Endothelial cell of umbilical vein (primary cell): ENCODE data around the gene MRGPRE. TPM values are rescaled to one million over a fixed set of nuclear protein-coding genes. Genes with fewer than 3 reads are reported as not detected.

ENCODE experiments used
- BruUV-seq: library from RNA; stranded (reverse); fragments of 400-500 nt; replicated peaks from 2 replicates; lab custom pipeline; 2021; lab: Mats Ljungman, UMichigan
- CTCF ChIA-PET: fragments of 300-600, 350-600 bp; sonication (Branson Sonifier 250); formaldehyde crosslinking; loops from one replicate; lab custom pipeline; 2021; ENCODE audit warnings: antibody characterized with exemption, inconsistent platforms; lab: Charles Lee
- POLR2A ChIA-PET: fragments of 300-600, 350-600 bp; sonication (Branson Sonifier 250); formaldehyde crosslinking; loops from one replicate; lab custom pipeline; 2021; ENCODE audit warnings: antibody characterized with exemption, inconsistent platforms; lab: Charles Lee
- DNase-seq: peaks from one replicate; pipeline ENCODE4 v3.0.0-alpha.2; 2011; ENCODE audit warnings: low read depth, low spot score
- FAIRE-seq: peaks from 2 replicates; lab custom pipeline; 2011; peaks lifted over from hg19 to GRCh38; lab: Jason Lieb, UNC
- H2AFZ ChIP-seq: 2 replicates; pipeline ENCODE4 v1.6.0; 2012; ENCODE audit warnings: low read depth, low read length, control low read depth, inconsistent platforms
- H3K27ac ChIP-seq: 2 replicates; pipeline ENCODE4 v1.5.1; 2011; ENCODE audit warnings: low read depth, mild to moderate bottlenecking, control low read depth, low read length, moderate library complexity; ENCODE audit not compliant: insufficient read depth
- H3K27me3 ChIP-seq, 2 experiments: 2 replicates each; pipeline versions ENCODE4 v1.6.0 to v1.6.1; 2011; ENCODE audit warnings: low read length in 2 of 2, mixed read lengths in 1 of 2; ENCODE audit not compliant: control insufficient read depth in 2 of 2, insufficient read depth in 2 of 2
- H3K36me3 ChIP-seq, 2 experiments: 2 replicates in 1 of 2; 3 replicates in 1 of 2; pipeline ENCODE4 v1.5.1; 2011; ENCODE audit warnings: low read length in 2 of 2, mild to moderate bottlenecking in 1 of 2, moderate library complexity in 1 of 2; ENCODE audit not compliant: control insufficient read depth in 2 of 2, insufficient read depth in 2 of 2; ENCODE audit errors: extremely low read depth in 1 of 2
- H3K4me1 ChIP-seq: 3 replicates; pipeline ENCODE4 v1.5.1; 2011; ENCODE audit warnings: mild to moderate bottlenecking, low read length; ENCODE audit not compliant: control insufficient read depth, insufficient read depth; ENCODE audit errors: extremely low read depth
- H3K4me2 ChIP-seq: 2 replicates; pipeline ENCODE4 v1.6.1; 2011; ENCODE audit warnings: low read length, control low read depth, mixed read lengths; ENCODE audit not compliant: insufficient read depth
- H3K4me3 ChIP-seq, 3 experiments: fragments of 200-600 bp in 1 of 3; sonication (generic), shearing (Covaris generic) in 1 of 3; replicated peaks in 1 of 3; 2 replicates each; pipeline ENCODE4 v1.5.1; 2011 to 2016; ENCODE audit warnings: control low read depth in 3 of 3, low read length in 3 of 3, mild to moderate bottlenecking in 2 of 3, inconsistent platforms in 1 of 3, low read depth in 1 of 3, moderate library complexity in 1 of 3; ENCODE audit not compliant: insufficient read depth in 1 of 3
- H3K79me2 ChIP-seq: 2 replicates; pipeline ENCODE4 v1.6.0; 2012; ENCODE audit warnings: low read length, inconsistent platforms; ENCODE audit not compliant: control insufficient read depth, insufficient read depth
- H3K9ac ChIP-seq: replicated peaks from 2 replicates; pipeline ENCODE3; 2011; ENCODE audit warnings: low read length, control low read depth; ENCODE audit not compliant: insufficient read depth; ENCODE audit errors: extremely low read depth
- H3K9me1 ChIP-seq: replicated peaks from 3 replicates; pipeline ENCODE4 v1.6.0; 2011; ENCODE audit warnings: mild to moderate bottlenecking, low read length; ENCODE audit not compliant: control insufficient read depth, insufficient read depth; ENCODE audit errors: extremely low read depth
- H3K9me3 ChIP-seq: replicated peaks from 2 replicates; pipeline ENCODE4 v1.5.1; 2012; ENCODE audit warnings: low read length, inconsistent platforms; ENCODE audit not compliant: control insufficient read depth, insufficient read depth
- H4K20me1 ChIP-seq: replicated peaks from 2 replicates; pipeline ENCODE3; 2011; ENCODE audit warnings: mild to moderate bottlenecking, low read length; ENCODE audit not compliant: control insufficient read depth, insufficient read depth; ENCODE audit errors: extremely low read depth
- EZH2 ChIP-seq: IDR thresholded peaks from 2 replicates; pipeline ENCODE4 v1.6.1; 2012; ENCODE audit warnings: borderline replicate concordance, low read depth, mild to moderate bottlenecking, moderate library complexity, low read length, inconsistent platforms; ENCODE audit not compliant: severe bottlenecking
- FOS ChIP-seq: IDR thresholded peaks from 2 replicates; pipeline ENCODE4 v1.6.1; 2011; ENCODE audit warnings: mild to moderate bottlenecking, low read length, moderate library complexity, borderline replicate concordance; ENCODE audit not compliant: insufficient read depth
- GATA2 ChIP-seq: IDR thresholded peaks from 2 replicates; pipeline ENCODE4 v1.7.0; 2011; ENCODE audit warnings: low read depth, mild to moderate bottlenecking, moderate library complexity, mixed read lengths, low read length; ENCODE audit not compliant: insufficient read length, insufficient read depth
- JUN ChIP-seq: IDR thresholded peaks from 2 replicates; pipeline ENCODE4 v1.6.1; 2011; ENCODE audit warnings: borderline replicate concordance, low read depth; ENCODE audit not compliant: insufficient read length, insufficient read depth
- MYC ChIP-seq: IDR thresholded peaks from one replicate; pipeline ENCODE4 v1.6.1; 2011; ENCODE audit warnings: mild to moderate bottlenecking, low read depth, low read length
- POLR2A ChIP-seq: IDR thresholded peaks from 2 replicates; pipeline ENCODE4 v1.6.1; 2012; ENCODE audit warnings: low read depth, mild to moderate bottlenecking, control low read depth, low read length
- POLR2AphosphoS5 ChIP-seq: IDR thresholded peaks from 2 replicates; pipeline ENCODE4 v1.6.1; 2012; ENCODE audit warnings: low read depth, mild to moderate bottlenecking, control low read depth, low read length, moderate library complexity; ENCODE audit not compliant: insufficient read depth
- dilution Hi-C: fragments of 300-500 bp; cut with MboI; formaldehyde crosslinking; loops from one replicate; pipeline ENCODE4 v1.15.0; 2019; ENCODE audit warnings: low sequenced_read_pairs; ENCODE audit not compliant: extremely low pct_ligation_motif_present
- intact Hi-C: fragments of 100-400 bp; cut with micrococcal nuclease; formaldehyde crosslinking; loops from one replicate; pipeline ENCODE4 v1.10.0; 2022
- polyA plus RNA-seq, 4 experiments: library from polyadenylated mRNA; depleted of rRNA in 3 of 4; stranded (reverse) in 3 of 4; unstranded in 1 of 4; fragments of >200 nt; gene quantifications; 2 replicates each; pipeline versions ENCODE4 v1.2.1 to v1.2.3, GENCODE V29; 2011 to 2012; ENCODE audit warnings: missing spikeins in 1 of 4
- total RNA-seq: library from RNA; stranded (reverse); gene quantifications from 2 replicates; pipeline ENCODE4 v1.2.3, GENCODE V29; 2021
- TF ChIP-seq, protein P1 (sequence below): IDR thresholded peaks from 2 replicates; pipeline ENCODE4 v1.6.1; 2011; ENCODE audit not compliant: insufficient read depth, insufficient read length
- TF ChIP-seq, protein P2 (sequence below), 2 donors: IDR thresholded peaks; 1 replicate in 1 of 2; 2 replicates in 1 of 2; pipeline ENCODE4 v1.5.1; 2011; ENCODE audit warnings: low read length in 2 of 2, mild to moderate bottlenecking in 2 of 2, moderate library complexity in 2 of 2, control low read depth in 1 of 2, inconsistent platforms in 1 of 2, low read depth in 1 of 2; ENCODE audit not compliant: insufficient read depth in 1 of 2; ENCODE audit errors: extremely low read depth in 1 of 2

Gene MRGPRE
- total and polyA plus RNA-seq, 2 donors (not counting 3 experiments of a cell fraction or from before 2014, with no cell fraction given): not detected

DNA sequence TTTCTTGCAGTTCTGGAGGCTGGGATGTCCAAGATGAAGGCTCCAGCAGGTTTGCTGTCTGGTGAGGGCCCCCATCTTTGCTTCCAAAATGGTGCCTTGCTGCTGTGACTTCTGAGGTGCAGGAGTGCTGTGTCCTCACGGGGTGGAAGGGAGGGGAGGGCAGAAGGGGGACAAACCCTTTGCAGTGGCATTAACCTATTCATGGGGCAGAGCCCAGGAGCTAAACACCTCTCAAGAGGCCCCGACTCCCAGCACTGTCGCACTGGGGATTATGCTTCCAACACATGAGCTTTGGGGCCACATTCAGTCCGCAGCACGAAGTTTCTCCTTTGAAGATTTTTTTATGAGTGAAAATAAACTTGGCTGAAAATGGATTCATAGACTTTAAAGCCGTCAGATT, 41.6 kb downstream of the MRGPRE start:
- dilution Hi-C loops: no loop called here
- CTCF ChIA-PET: interaction anchor here (0.9 to 2.0 kb wide), 2 partner anchors 17 to 25 kb away, joined by 3 to 4 read pairs; no protein-coding TSS in a partner anchor

More for the DNA sequence above, 41.6 kb downstream of the MRGPRE start:
- no peak for FAIRE-seq
- Histone ChIP-seq H3K9me1 (no peaks in the 10 kb centered on the region), H3K27me3 (peaks cover 0 to 4% of the 10 kb centered on the region in 2 experiments), H3K36me3 (no peaks in the 10 kb centered on the region), H3K4me2 (no peak overlapping the region), H2AFZ (no peak overlapping the region), H3K4me3 (no peak overlapping the region), H3K79me2 (no peaks in the 10 kb centered on the region), H4K20me1 (no peaks in the 10 kb centered on the region), H3K9me3 (no peaks in the 10 kb centered on the region), H3K9ac (no peak overlapping the region), H3K4me1 (no peaks in the 10 kb centered on the region), H3K27ac (no peak overlapping the region)
- no TSS peak for BruUV-seq
- POLR2A ChIA-PET: no interaction called here
- TF ChIP-seq MYC: no peak
- no peak for TF ChIP-seq POLR2AphosphoS5
- no peak for TF ChIP-seq FOS
- no peak for TF ChIP-seq JUN
- TF ChIP-seq, protein P1, sequence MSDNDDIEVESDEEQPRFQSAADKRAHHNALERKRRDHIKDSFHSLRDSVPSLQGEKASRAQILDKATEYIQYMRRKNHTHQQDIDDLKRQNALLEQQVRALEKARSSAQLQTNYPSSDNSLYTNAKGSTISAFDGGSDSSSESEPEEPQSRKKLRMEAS: no peak
- no peak for TF ChIP-seq GATA2
- TF ChIP-seq, protein P2, sequence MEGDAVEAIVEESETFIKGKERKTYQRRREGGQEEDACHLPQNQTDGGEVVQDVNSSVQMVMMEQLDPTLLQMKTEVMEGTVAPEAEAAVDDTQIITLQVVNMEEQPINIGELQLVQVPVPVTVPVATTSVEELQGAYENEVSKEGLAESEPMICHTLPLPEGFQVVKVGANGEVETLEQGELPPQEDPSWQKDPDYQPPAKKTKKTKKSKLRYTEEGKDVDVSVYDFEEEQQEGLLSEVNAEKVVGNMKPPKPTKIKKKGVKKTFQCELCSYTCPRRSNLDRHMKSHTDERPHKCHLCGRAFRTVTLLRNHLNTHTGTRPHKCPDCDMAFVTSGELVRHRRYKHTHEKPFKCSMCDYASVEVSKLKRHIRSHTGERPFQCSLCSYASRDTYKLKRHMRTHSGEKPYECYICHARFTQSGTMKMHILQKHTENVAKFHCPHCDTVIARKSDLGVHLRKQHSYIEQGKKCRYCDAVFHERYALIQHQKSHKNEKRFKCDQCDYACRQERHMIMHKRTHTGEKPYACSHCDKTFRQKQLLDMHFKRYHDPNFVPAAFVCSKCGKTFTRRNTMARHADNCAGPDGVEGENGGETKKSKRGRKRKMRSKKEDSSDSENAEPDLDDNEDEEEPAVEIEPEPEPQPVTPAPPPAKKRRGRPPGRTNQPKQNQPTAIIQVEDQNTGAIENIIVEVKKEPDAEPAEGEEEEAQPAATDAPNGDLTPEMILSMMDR (IDR thresholded peaks at IDR 0.05; ENCODE audit: extremely low read depth in 1 of 2, insufficient read depth in 1 of 2, low read depth in 1 of 2, low read length in 2 of 2): no peak
- no peak for TF ChIP-seq POLR2A
- no peak for TF ChIP-seq EZH2
- intact Hi-C loops: no loop called here
- no peak for DNase-seq
